ENCODE results near the gene HBA1. TPM values are rescaled to one million over a fixed set of nuclear protein-coding genes. Genes with fewer than 3 reads are reported as not detected.

HBA1 gene
- total and polyA plus RNA-seq, 9 of the 15 experiments (the other 6 are each of a cell fraction or from before 2014, with no cell fraction given), result 128 to 2,388 (median 380) TPM

DNA sequence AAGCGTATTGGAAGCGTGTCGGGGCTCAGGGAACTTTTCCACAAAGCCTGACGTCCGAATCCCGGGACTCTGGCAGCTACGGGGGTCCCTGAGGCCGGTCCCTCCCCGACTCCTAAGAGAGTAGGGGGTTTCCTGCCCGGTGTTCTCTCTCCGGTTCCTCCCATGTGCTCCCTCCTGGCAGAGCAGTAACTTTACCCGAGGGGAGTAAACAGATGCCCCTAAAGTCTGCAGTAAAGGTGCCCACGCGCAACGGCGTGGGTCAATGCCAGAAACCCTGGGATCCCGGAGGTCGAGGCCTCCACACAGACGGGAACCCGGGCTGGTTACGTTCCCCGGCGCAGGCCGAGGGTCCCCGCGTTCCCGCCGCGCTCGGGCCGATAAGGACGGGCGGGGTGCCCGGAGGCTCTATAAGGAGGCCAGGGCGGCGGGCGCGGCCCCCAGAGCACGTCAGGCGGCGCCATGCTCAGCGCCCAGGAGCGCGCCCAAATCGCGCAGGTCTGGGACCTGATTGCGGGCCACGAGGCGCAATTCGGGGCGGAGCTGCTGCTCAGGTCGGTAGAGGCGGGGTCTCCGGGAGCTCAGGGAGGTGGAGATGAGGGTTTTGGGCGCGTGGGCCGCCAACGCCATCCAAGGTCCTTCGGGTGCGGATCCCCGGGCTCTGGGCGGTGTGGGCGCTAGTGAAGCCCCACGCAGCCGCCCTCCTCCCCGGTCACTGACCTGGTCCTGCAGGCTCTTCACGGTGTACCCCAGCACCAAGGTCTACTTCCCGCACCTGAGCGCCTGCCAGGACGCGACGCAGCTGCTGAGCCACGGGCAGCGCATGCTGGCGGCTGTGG, 10.7 kb upstream of the HBA1 start, which contains the start of gene HBM (continued):
- TF ChIP-seq, protein P1, sequence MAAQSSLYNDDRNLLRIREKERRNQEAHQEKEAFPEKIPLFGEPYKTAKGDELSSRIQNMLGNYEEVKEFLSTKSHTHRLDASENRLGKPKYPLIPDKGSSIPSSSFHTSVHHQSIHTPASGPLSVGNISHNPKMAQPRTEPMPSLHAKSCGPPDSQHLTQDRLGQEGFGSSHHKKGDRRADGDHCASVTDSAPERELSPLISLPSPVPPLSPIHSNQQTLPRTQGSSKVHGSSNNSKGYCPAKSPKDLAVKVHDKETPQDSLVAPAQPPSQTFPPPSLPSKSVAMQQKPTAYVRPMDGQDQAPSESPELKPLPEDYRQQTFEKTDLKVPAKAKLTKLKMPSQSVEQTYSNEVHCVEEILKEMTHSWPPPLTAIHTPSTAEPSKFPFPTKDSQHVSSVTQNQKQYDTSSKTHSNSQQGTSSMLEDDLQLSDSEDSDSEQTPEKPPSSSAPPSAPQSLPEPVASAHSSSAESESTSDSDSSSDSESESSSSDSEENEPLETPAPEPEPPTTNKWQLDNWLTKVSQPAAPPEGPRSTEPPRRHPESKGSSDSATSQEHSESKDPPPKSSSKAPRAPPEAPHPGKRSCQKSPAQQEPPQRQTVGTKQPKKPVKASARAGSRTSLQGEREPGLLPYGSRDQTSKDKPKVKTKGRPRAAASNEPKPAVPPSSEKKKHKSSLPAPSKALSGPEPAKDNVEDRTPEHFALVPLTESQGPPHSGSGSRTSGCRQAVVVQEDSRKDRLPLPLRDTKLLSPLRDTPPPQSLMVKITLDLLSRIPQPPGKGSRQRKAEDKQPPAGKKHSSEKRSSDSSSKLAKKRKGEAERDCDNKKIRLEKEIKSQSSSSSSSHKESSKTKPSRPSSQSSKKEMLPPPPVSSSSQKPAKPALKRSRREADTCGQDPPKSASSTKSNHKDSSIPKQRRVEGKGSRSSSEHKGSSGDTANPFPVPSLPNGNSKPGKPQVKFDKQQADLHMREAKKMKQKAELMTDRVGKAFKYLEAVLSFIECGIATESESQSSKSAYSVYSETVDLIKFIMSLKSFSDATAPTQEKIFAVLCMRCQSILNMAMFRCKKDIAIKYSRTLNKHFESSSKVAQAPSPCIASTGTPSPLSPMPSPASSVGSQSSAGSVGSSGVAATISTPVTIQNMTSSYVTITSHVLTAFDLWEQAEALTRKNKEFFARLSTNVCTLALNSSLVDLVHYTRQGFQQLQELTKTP (IDR thresholded peaks at IDR 0.05; ENCODE audit: low read depth in 1 of 2, partially characterized antibody in 2 of 2), result no peak
- TF ChIP-seq ZNF174 (CRISPR knock-in tag; IDR thresholded peaks at IDR 0.05) (no peak), EP400 (IDR thresholded peaks at IDR 0.05) (no peak)
- TF ChIP-seq, protein P2, sequence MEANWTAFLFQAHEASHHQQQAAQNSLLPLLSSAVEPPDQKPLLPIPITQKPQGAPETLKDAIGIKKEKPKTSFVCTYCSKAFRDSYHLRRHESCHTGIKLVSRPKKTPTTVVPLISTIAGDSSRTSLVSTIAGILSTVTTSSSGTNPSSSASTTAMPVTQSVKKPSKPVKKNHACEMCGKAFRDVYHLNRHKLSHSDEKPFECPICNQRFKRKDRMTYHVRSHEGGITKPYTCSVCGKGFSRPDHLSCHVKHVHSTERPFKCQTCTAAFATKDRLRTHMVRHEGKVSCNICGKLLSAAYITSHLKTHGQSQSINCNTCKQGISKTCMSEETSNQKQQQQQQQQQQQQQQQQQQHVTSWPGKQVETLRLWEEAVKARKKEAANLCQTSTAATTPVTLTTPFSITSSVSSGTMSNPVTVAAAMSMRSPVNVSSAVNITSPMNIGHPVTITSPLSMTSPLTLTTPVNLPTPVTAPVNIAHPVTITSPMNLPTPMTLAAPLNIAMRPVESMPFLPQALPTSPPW (CRISPR knock-in tag; IDR thresholded peaks at IDR 0.05), result no peak
